Measurements from ENCODE around the gene PRKN.

Gene PRKN

GRCh38 chr6:162220876-162221275 lies 506.7 kb downstream of the PRKN start:
- DNase-seq, result no peak

GRCh38 chr6:162219266-162219665 lies 508.3 kb downstream of the PRKN start:
- DNase-seq, result no peak

- no peak for DNase-seq
Measured at GRCh38 chr6:162217811-162218493, 509.6 kb downstream of the PRKN start.

- no peak for DNase-seq
Measured at GRCh38 chr6:162217058-162217457, 510.5 kb downstream of the PRKN start.

GRCh38 chr6:162211777-162212176 lies 515.8 kb downstream of the PRKN start:
- no peak for DNase-seq

GRCh38 chr6:162211022-162211421 lies 516.5 kb downstream of the PRKN start:
- DNase-seq, result no peak

GRCh38 chr6:162203287-162203686 lies 524.3 kb downstream of the PRKN start:
- DNase-seq, result no peak

- DNase-seq, result no peak
Measured at GRCh38 chr6:162200945-162201690, 526.4 kb downstream of the PRKN start.

- DNase-seq, result no peak
Measured at GRCh38 chr6:162200041-162200440, 527.5 kb downstream of the PRKN start.

- no peak for DNase-seq
Measured at GRCh38 chr6:162198925-162199324, 528.6 kb downstream of the PRKN start.

- DNase-seq, result no peak
Measured at GRCh38 chr6:162198076-162198475, 529.5 kb downstream of the PRKN start.

- DNase-seq, result no peak
Measured at GRCh38 chr6:162195441-162195840, 532.1 kb downstream of the PRKN start.

GRCh38 chr6:162190981-162191380 lies 536.6 kb downstream of the PRKN start:
- no peak for DNase-seq

GRCh38 chr6:162187168-162187935 lies 540.2 kb downstream of the PRKN start:
- no peak for DNase-seq

- DNase-seq, result no peak
Measured at GRCh38 chr6:162184465-162184864, 543.1 kb downstream of the PRKN start.

GRCh38 chr6:162181741-162182401 lies 545.7 kb downstream of the PRKN start:
- no peak for DNase-seq

GRCh38 chr6:162181111-162181510 lies 546.5 kb downstream of the PRKN start:
- no peak for DNase-seq

GRCh38 chr6:162179196-162179951 lies 548.2 kb downstream of the PRKN start:
- no peak for DNase-seq

- DNase-seq, result no peak
Measured at GRCh38 chr6:162178666-162179065, 548.9 kb downstream of the PRKN start.

- DNase-seq, result no peak
Measured at GRCh38 chr6:162178266-162178665, 549.3 kb downstream of the PRKN start.

- no peak for DNase-seq
Measured at GRCh38 chr6:162177746-162178145, 549.8 kb downstream of the PRKN start.

GRCh38 chr6:162173466-162173865 lies 554.1 kb downstream of the PRKN start:
- no peak for DNase-seq
